Brain microvascular endothelial cell (primary cell): ENCODE data around the gene RBM17.
"Not testable (repeated sequence)": the region's sequence is repeated elsewhere in the genome, so short reads cannot be mapped to it uniquely, and the experiment has no call there.

Source experiments
- DNase-seq: peaks from one replicate; pipeline ENCODE4 v3.0.0-alpha.2; 2020
- H3K27ac ChIP-seq: fragments of 250-450 bp; sonication (Bioruptor Pico); 2 replicates; pipeline ENCODE4 v1.5.1; 2020; ENCODE audit warnings: mild to moderate bottlenecking, moderate library complexity
- H3K27me3 ChIP-seq: fragments of 250-450 bp; sonication (Bioruptor Pico); replicated peaks from 2 replicates; pipeline ENCODE4 v1.5.1; 2020; ENCODE audit warnings: mild to moderate bottlenecking
- H3K36me3 ChIP-seq: fragments of 250-450 bp; sonication (Bioruptor Pico); replicated peaks from 2 replicates; pipeline ENCODE4 v1.5.1; 2020; ENCODE audit warnings: mild to moderate bottlenecking
- H3K4me3 ChIP-seq: 2 replicates; pipeline ENCODE4 v1.5.1; 2011; ENCODE audit warnings: low read depth, mild to moderate bottlenecking, control low read depth, low read length, moderate library complexity
- in situ Hi-C: cut with HindIII; loops from 2 replicates; pipeline ENCODE4 v1.10.0; 2017; ENCODE audit warnings: low sequenced_read_pairs, low pct_ligation_motif_present
- TF ChIP-seq, protein P1 (sequence below): IDR thresholded peaks from 2 replicates; pipeline ENCODE4 v1.5.1; 2011; ENCODE audit warnings: low read depth, mild to moderate bottlenecking, moderate library complexity, low read length, control low read depth, inconsistent platforms; ENCODE audit errors: missing control alignments

Gene RBM17, protein sequence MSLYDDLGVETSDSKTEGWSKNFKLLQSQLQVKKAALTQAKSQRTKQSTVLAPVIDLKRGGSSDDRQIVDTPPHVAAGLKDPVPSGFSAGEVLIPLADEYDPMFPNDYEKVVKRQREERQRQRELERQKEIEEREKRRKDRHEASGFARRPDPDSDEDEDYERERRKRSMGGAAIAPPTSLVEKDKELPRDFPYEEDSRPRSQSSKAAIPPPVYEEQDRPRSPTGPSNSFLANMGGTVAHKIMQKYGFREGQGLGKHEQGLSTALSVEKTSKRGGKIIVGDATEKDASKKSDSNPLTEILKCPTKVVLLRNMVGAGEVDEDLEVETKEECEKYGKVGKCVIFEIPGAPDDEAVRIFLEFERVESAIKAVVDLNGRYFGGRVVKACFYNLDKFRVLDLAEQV

DNA sequence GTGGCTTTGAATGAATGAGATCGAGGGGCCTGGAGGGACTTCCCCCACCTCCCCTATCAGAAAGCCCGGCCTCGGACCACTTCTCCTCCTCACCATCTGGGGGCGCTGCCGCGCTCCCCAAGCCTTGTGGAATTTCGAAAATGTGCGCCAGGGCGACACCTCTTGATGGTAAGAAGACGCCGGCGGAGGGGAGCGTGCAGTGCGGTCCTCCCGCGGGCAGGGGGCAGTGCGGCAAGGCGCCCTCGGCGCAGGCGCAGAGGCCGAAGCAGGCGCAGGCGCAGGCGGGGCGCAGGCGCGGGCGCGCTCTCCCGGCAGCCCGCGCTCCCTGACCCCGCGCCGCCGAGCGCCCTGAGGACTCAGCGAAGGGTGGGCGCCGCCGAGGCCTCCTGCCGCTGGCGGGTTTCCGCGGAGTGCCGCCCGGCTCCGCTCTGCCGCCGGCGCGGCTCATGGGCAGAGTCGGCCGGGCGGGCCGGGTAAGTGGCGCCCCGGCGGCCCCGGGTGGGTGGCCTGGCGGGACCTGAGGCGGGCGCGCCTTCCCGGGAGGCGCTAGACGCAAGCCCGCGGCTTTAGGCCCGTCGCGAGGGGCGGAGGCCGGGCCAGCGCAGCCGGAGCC is at the start of gene RBM17:
Gene RBM17 (plus strand): TSS at position 314 of the 613 bp plus-strand sequence. CDS start 8,032 bp downstream, outside the sequence.
- peak within 1 kb of the TSS; percentile 66 for H3K27ac ChIP-seq
- peak; percentile 93 for DNase-seq
- peak within 1 kb of the TSS; percentile 90 for H3K4me3 ChIP-seq
- TF ChIP-seq, protein P1, sequence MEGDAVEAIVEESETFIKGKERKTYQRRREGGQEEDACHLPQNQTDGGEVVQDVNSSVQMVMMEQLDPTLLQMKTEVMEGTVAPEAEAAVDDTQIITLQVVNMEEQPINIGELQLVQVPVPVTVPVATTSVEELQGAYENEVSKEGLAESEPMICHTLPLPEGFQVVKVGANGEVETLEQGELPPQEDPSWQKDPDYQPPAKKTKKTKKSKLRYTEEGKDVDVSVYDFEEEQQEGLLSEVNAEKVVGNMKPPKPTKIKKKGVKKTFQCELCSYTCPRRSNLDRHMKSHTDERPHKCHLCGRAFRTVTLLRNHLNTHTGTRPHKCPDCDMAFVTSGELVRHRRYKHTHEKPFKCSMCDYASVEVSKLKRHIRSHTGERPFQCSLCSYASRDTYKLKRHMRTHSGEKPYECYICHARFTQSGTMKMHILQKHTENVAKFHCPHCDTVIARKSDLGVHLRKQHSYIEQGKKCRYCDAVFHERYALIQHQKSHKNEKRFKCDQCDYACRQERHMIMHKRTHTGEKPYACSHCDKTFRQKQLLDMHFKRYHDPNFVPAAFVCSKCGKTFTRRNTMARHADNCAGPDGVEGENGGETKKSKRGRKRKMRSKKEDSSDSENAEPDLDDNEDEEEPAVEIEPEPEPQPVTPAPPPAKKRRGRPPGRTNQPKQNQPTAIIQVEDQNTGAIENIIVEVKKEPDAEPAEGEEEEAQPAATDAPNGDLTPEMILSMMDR: peak; percentile 99
- no peaks in the 10 kb centered on the region for H3K36me3 ChIP-seq
- no peaks in the 10 kb centered on the region for H3K27me3 ChIP-seq
- in situ Hi-C loops: no loop called here

DNA sequence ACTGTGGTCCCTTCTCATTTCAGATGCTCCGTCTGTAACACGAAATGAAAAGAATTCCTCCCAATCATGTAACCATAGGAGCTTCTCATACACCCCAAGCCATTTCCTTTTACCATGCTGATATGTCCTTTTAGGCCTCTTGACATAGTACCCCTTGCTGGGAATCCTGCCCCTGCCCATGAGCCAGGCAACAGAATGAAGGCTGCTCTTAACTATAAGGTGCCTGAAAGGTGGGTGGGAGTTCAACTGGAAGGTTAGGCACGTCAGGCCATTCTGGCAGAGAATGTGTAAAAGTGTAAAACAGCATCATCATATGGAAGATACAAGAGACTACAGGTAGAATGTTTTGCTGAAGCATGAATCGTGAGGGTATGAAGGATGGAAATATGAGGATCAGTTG is 49.1 kb upstream of the RBM17 start:
- no peak for DNase-seq
- in situ Hi-C loops: no loop called here
- no peaks in the 10 kb centered on the region for H3K27me3 ChIP-seq

DNA sequence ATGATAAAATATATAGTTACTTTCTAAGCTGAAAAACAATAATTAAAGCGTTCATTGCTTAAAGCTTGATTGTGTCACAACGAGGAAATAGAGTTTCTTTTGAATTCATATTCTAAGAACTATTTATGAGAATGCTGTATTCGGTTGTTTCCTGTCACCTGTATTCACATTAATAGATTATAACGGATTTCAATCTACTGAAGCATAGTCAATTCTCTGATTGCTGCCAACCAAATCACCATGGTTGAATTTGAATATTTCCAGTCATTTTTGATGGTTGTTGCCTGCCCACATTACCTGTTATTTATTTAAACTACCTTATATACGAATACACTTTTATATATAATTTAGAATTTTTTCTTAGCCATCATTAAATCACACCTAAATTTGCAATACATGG is 48.6 kb upstream of the RBM17 start:
- no peak for DNase-seq
- TF ChIP-seq, protein P1: no peak

More for the DNA sequence above, 49.1 kb upstream of the RBM17 start:
- TF ChIP-seq, protein P1: no peak
- Histone ChIP-seq H3K36me3 (no peaks in the 10 kb centered on the region), H3K4me3 (no peak overlapping the region), H3K27ac (no peak overlapping the region)

DNA sequence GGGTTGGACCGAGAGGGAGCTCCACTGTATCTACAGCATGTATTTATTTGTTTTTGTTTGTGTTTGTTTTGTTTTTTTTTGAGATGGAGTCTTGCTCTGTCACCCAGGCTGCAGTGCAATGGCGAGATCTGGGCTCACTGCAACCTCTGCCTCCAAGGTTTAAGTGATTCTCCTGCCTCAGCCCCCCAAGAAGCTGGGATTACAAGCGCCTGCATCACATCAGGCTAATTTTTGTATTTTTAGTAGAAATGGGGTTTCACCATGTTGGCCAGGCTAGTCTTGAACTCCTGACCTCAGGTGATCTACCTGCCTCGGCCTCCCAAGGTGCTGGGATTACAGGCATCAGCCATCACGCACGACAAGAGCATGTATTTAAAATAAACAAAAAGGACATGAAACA is 45.5 kb upstream of the RBM17 start:
- H3K27ac ChIP-seq, H3K27me3 ChIP-seq, H3K36me3 ChIP-seq, H3K4me3 ChIP-seq, in situ Hi-C loops, DNase-seq: not testable (repeated sequence)

More for the DNA sequence above, 48.6 kb upstream of the RBM17 start:
- Histone ChIP-seq H3K4me3 (no peak overlapping the region), H3K27ac (no peak overlapping the region), H3K27me3 (no peaks in the 10 kb centered on the region), H3K36me3 (no peaks in the 10 kb centered on the region)
- in situ Hi-C loops: no loop called here

DNA sequence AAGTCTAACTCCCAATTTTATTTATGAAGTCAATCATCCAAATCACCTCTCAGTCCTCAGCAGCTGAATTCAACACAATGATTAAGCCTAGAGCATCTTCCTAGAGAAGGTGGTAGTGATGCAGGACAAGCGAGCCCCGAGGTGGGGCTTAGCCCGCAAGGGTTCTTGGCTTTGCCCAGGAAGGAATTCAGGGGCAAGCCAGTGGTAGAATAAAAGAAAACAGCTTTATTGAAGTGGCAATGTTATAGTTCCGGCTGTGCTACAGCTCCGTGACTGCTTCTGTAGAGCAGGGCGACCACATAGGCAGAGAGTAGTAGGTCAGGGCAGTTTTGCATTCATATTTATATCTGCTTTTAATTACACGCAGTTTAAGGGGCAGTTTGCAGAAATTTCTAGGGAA is 44.8 kb upstream of the RBM17 start:
- Histone ChIP-seq H3K27ac (no peak overlapping the region), H3K27me3 (no peaks in the 10 kb centered on the region), H3K4me3 (no peak overlapping the region), H3K36me3 (no peaks in the 10 kb centered on the region)
- TF ChIP-seq, protein P1: no peak
- DNase-seq: no peak
- in situ Hi-C loops: no loop called here

DNA sequence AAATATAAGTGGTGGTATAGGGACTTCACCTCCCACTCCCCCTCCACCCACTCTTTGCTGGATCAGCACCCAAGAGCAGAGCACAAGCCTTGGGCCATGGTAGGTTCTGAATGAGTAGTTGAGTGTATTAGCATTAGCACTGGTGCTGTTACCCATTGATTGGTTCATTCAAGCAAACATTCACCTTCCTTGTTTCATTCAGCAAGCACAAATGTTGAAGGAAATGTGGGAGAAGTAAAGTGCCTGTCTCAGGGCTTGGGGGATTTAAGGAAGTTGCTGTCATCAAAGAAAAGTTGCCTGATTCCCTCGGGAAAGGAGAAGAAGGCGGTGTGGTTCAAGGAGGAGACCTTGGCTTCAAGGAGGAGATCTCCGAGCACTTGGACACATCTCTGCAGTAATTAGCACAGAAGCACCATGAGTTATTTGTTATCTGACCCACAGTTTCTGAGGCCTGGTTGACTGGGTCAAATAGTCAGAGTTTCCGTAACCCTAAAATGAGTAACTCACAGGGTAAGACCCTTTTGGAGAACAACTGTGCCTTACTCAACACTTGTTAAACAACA is 44.0 kb upstream of the RBM17 start:
- H3K36me3 ChIP-seq: no peaks in the 10 kb centered on the region
- H3K27ac ChIP-seq: no peak overlapping the region
- TF ChIP-seq, protein P1: no peak
- no peaks in the 10 kb centered on the region for H3K27me3 ChIP-seq
- no peak for DNase-seq
- in situ Hi-C loops: no loop called here
- H3K4me3 ChIP-seq: no peak overlapping the region
